HG03521 (cell line): Measurements from ENCODE around the gene FOXI3.

Source experiments
- ATAC-seq: cut with Tn5 transposase; IDR thresholded peaks from one replicate; pipeline ENCODE4 v1.9.1; 2021; ENCODE audit warnings: mild to moderate bottlenecking, moderate library complexity; ENCODE audit not compliant: unreplicated experiment

FOXI3 gene

DNA sequence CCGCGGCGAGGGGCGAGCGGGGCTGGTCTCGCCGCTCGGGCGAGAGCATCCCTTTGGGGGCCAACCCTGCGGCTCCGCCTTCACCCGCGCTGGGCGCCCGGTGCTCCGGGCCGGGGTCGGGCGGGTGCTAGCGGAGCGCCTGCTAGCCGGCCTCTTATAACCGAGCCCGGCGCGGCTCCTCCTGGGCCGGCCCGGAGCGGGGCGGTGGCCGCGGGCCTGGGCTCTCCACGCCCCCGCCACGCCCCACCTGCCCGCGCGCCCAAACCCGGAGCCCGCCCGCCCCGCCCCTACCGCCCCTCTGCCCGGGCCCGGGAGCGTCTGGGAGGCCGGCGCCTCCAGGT, at the start of gene FOXI3:
FOXI3 (minus strand) TSS at position 129 of the 341 bp plus-strand sequence. CDS start 158 bp downstream, outside the sequence.
- no peak for ATAC-seq

GRCh38 chr2:88500691-88501090, 48.2 kb upstream of the FOXI3 start:
- no peak for ATAC-seq

GRCh38 chr2:88499204-88499603, 46.7 kb upstream of the FOXI3 start:
- no peak for ATAC-seq

DNA sequence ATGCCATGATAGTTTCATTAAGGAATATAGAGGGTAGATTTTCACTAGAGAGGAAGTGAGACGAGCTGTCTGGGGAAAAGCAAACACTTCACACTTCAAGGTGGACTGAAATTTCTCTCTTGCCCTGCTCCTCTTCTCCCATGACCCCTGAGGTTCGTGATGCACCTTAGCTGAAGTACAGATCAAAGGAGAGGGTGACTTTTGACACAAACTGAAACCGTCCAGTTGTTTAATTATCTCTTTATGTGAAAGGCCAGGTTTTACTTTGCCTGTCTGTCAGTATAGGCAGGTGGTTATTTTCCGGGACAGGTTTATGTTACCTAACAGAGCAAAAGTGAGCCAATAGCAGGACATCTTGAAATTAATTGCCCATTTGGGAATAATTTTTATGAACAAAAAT, 41.0 kb upstream of the FOXI3 start:
- no peak for ATAC-seq

DNA sequence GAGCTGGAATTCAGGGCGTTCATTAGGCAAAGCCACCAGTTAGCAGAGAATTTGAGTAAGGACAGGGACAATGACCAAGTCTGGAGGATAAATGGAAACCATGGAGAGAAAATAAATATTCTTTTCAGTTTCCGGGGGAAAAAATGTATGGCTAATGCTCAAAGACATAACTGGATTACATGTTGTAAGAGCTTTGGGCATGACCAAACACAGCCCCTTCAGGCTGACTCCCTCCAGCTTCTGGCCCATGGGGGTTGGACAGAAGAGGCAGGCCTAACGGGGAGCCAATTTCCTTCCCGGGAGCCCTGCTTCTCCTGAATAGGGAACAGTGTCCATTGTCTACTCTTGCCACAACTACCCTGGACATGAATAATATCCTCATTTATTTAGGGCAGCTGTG, 39.5 kb upstream of the FOXI3 start:
- ATAC-seq, result no peak

- no peak for ATAC-seq
These were observed 36.7 kb upstream of the FOXI3 start for GRCh38 chr2:88489181-88489580.

DNA sequence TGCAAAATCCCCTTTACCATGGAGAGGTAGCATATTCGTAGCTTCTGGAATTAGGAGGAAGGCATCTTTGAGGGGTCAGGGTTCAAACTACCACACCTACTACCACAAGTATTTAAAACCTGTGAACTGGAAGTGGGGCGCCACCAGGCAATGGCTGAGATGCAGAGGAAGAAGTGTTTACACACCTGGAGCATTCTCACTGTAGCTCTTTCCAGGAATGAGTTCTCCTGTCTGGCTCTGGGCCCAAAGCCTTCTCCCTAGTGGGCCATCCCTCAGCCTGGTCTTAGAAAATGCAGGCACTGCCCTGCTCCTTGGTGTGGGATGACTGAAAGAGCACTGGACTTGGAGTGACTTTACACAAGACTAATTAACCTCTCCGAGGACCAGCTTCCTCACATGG, 30.7 kb upstream of the FOXI3 start:
- ATAC-seq, result no peak

GRCh38 chr2:88481691-88482336, 29.3 kb upstream of the FOXI3 start:
- no peak for ATAC-seq

DNA sequence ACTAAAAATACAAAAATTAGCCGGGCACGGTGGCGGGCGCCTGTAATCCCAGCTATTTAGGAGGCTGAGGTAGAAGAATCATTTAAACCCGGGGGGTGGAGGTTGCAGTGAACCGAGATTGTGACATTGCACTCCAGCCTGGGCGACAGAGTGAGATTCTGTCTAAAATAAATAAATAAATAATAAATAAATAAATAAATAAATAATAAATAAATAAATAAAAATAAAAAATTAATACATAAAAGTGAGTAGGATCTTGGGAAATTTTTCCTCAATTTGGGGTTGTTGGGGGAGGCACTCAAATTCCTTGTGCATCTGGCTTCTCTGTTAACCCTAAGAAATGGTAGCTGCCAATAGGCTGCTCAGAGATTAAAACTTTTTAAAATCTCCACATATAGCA, 20.3 kb upstream of the FOXI3 start:
- no peak for ATAC-seq

DNA sequence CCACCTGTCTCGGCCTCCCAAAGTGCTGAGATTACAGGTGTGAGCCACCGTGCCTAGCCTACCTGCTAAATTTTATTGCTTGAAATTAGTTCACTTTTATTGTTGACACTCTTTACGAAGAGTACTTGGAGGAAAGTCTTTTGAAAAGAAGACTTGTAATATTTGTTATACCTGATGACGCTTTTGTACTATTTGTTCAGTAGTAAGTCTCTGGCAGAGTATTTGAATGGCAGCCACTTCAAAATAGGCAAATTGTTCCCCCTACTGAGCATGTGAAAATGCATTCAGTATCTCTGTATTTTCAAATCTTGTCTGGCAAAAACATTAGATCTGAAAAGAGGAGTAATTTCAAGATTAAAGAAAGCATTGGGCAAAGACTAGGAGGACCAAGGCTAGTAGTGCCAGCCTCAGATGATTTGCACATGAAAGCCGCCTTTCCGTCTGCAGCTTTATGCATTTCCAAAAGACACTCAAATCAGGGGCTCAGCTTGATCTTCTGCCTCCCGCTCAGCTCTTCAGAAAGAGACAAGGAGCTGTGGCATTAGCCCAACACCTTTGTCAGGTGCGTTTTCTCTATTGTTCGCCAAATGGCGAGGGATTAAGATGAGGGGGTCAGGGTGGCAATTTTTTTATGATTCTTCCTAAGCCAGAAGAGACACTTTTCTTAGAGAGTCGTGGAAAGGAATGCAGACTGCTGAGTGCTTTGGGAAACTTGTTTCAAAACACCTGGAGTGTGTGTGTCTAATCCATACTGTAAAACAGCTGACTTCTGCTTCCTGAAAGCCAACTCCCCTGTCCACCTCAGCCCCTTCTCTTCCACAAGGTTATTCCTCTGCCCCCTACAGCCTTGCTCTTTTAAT, 18.8 kb upstream of the FOXI3 start:
- ATAC-seq, result no peak

GRCh38 chr2:88469202-88470114, 17.0 kb upstream of the FOXI3 start:
- no peak for ATAC-seq

DNA sequence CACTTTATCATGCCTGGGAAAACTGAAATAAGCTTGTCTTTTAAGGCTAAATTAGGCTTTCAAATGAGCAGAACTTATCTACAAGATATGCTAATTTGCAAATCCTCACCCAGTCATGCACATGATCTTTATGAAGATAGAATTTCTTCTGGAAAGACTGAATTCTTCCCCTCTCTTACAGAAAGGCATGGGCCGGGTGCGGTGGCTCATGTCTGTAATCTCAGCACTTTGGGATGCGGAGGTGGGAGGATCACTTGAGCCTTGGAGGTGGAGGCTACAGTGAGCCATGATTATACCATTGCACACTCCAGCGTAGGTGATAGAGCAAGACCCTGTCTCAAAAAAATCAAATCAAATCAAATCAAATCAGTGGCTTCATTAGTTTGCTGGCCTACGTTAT, 11.7 kb upstream of the FOXI3 start:
- no peak for ATAC-seq

- ATAC-seq, result no peak
These were observed 6.1 kb upstream of the FOXI3 start for GRCh38 chr2:88458633-88459032.

DNA sequence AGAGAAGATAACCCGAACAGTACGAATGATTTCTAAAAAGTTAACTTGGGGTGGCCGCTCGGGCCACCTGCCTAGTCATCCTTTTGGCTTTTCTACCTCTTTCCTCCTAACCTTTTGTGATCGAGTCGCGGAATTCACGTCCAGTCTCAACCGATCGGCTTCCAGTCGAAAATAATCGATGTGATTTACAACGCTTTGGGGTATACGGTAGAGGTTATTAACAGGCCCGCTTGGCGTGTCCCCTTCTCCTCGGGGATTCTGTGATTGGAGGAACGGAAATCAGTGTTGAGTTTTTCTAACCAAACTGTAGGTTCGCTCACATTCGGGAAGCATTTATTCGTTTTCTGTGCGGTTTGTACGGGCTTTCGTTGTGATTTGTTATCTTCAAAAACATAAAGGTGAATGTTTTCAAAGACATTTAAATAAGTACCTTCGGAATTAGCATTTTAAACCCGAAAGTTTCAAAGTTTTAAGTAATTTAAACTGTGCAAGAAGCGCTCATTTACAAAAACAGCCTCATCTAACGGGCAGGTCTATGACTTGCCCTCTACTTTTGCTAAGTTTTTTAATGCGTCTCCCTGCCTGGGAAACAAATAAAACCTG, 588 bp upstream of the FOXI3 start:
- ATAC-seq, result no peak

DNA sequence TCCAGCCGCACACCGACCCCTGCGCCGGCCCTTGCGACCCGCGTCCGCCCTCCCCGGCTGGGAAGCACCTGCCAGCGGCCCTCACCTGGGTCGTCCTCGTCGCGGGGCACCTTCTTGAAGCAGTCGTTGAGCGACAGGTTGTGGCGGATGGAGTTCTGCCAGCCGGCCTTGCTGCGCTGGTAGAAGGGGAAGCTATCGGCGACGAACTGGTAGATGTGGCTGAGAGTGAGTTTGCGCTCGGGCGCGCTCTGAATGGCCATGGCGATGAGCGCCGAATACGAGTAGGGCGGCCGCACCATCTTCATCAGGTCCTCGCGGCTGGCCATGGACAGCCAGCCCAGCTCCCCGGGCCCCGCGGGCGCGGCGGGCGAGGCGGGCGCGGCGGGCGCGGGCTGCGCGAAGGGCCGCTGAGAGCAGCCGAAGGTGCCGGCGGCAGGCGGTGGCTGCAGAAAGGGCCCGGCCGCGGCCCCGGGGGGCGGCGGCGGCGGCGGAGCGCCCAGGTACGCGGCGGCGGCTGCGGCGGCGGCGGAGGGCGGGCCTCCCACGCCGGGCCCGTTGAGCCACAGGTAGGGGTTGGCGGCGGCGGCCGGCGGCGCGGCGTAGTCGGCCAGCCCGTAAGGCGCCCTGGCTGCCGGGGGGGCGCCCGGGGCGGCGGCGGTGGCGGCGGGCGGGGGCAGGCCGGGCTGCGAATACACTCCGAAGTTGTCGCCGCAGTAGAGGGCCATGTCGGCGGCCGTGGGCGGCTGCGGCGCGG, 505 bp downstream of the FOXI3 start:
- no peak for ATAC-seq

DNA sequence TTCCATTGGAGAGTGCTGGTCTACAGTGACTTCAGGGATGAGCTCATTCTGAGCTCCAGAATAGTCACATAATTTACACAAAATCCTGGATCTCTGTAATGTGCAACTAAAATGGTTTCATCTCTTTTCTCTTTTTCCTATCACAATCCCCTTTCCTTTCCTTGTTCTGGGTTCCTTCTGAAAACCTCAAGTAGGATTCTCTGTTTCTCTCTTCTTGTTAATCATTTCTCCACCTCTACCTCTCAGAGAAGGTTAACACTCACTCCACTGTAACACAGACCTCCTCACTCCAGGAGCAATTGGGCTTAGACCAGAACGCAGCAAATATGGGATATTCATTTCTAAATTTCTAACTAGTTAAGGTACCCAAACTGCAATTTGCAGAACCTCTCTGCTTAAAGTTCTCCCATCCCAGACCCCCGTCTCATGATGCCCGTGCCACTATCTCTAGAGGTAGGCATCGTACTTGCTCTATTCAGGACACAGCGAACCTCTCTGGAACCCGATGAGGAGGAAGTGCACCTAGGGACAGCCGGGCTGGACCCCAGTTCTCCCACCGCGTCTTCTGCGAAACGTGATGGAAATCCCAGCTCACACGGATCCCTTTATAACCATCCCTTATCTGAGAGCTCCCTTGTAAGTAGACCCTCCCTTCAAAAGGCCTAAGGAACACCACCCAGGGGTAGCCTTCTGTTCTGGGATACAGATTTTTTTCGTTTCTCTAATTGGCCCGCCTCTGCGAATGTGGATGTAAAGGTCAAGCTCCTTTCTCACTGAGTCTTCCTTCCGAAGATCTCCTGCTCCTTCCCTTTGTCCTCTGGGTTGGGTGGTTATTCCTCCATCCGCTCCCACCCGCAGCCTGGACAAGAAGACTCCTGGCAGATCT, 1.3 kb downstream of the FOXI3 start:
- ATAC-seq, result no peak

- ATAC-seq, result no peak
These were observed 2.3 kb downstream of the FOXI3 start for GRCh38 chr2:88450186-88450585.

DNA sequence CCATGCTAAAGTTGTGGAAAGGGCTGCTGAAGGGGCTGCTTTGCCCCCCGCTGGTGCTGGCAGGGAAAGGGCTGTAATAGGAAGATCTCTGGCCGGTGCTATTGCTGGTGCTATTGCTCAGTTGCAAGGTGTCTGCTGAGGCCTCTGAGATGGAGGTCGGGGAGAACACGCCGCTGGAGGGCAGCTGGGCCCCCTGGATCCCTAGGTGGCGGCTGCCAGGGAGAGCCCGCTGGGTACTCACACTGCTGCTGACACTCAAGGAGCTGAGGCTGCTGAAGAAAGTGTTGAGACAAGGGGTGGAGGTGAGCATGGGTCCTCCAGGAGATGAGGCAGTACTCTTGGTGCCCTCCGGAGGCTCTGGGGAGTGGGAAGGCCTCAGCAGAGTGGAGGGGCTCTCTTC, 4.2 kb downstream of the FOXI3 start:
- ATAC-seq, result no peak

- ATAC-seq, result no peak
These were observed 9.0 kb downstream of the FOXI3 start for GRCh38 chr2:88443353-88443938.
